ENCODE results near the gene CENPE. TPM values are rescaled to one million over a fixed set of nuclear protein-coding genes. Genes with fewer than 3 reads are reported as not detected.

Gene CENPE
- total and polyA plus RNA-seq, 2 of the 8 experiments (the other 6 are each of a cell fraction or from before 2014, with no cell fraction given), result 2.1 to 49.0 TPM

DNA sequence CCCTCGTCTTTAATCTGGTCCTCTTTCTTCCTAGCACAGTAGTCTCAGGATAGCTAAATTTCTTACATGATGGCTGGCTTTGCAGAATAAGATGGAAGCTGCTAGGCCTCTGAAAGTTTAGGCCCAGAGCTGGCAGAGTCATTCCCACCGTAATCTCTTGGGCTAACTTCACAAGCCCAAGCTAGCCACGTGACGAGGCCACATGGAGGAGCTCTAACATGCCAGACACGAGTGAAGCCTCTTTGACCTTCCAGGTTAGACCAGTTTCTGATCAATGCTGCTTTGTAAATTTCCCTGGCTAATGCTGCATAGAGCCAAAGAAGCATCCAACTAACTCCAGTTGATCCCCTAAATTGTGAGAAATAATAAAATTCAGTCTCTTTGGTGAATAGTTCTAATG is 9.5 kb upstream of the CENPE start:
- no peak overlapping the region for H3K27ac ChIP-seq (ENCODE audit: low read depth, low read length)
- WGBS, 2 experiments (ENCODE audit: extremely low coverage in 1 of 2, insufficient coverage in 1 of 2, insufficient read length in 1 of 2, insufficient replicate concordance in 2 of 2, low coverage in 1 of 2, low lambda C conversion rate in 2 of 2, missing lambda C conversion rate in 1 of 2), result 66% methylated on average over 5 of the region's 5 CpGs; no CpG with 5 or more reads in 1 of the 2 experiments
- H4K5ac ChIP-seq (ENCODE audit: insufficient read length, low read depth, low read length), result no peak overlapping the region
- no peak overlapping the region for H3K4ac ChIP-seq (replicated peaks; ENCODE audit: insufficient read length, low read depth, low read length)
- no peaks in the 10 kb centered on the region for H3K4me1 ChIP-seq (replicated peaks in 1 of 4; ENCODE audit: control insufficient read depth in 3 of 4, insufficient read depth in 4 of 4, low read length in 3 of 4)
- H2BK120ac ChIP-seq (replicated peaks; ENCODE audit: low read depth, low read length), result no peak overlapping the region
- CTCF ChIA-PET (ENCODE audit: partially characterized antibody), result interaction anchor here (0.6 to 1.2 kb wide), 5 partner anchors 12 to 735 kb away, joined by 3 read pairs; no protein-coding TSS in a partner anchor
- no peak overlapping the region for H3K4me2 ChIP-seq (ENCODE audit: insufficient read depth in 1 of 2, low read depth in 2 of 2, low read length in 2 of 2)
- H4K8ac ChIP-seq (ENCODE audit: extremely low read depth, insufficient read depth, low read length), result no peak overlapping the region
- no peak overlapping the region for H2AK5ac ChIP-seq (ENCODE audit: low read depth, low read length)
- no peak overlapping the region for H3K14ac ChIP-seq (ENCODE audit: insufficient read length)
- H2BK5ac ChIP-seq (ENCODE audit: low read depth, low read length), result no peak overlapping the region
- no peaks in the 10 kb centered on the region for H3K27me3 ChIP-seq (replicated peaks in 1 of 4; ENCODE audit: control insufficient read depth in 3 of 4, extremely low read depth in 1 of 4, insufficient read depth in 3 of 4, low read length in 3 of 4)
- H2BK12ac ChIP-seq (ENCODE audit: low read depth, low read length), result no peak overlapping the region
- DNase-seq (ENCODE audit: low read depth in 1 of 2, low spot score in 2 of 2) (peak in 1 of 2 experiments; percentile 21), FAIRE-seq (peak; percentile 66)
- H3K23me2 ChIP-seq (ENCODE audit: low read depth, low read length), result no peaks in the 10 kb centered on the region
- H3K9ac ChIP-seq (replicated peaks in 1 of 4; ENCODE audit: extremely low read depth in 1 of 4, low read depth in 3 of 4, low read length in 3 of 4), result no peak overlapping the region
- H2BK15ac ChIP-seq (ENCODE audit: low read length), result no peak overlapping the region
- H3K79me2 ChIP-seq (ENCODE audit: control insufficient read depth in 1 of 2, insufficient read depth in 2 of 2, low read length in 2 of 2), result no peaks in the 10 kb centered on the region
- H3K79me1 ChIP-seq (ENCODE audit: low read depth, low read length), result no peaks in the 10 kb centered on the region
- H4K20me1 ChIP-seq (replicated peaks in 1 of 2; ENCODE audit: control insufficient read depth in 1 of 2, insufficient read depth in 2 of 2, low read length in 2 of 2), result no peaks in the 10 kb centered on the region
- no peak overlapping the region for H3K18ac ChIP-seq (ENCODE audit: extremely low read depth, low read length)
- no peak overlapping the region for H3K23ac ChIP-seq (ENCODE audit: insufficient read length)
- no peak overlapping the region for H2BK20ac ChIP-seq (ENCODE audit: low read length)
- POLR2A ChIA-PET (ENCODE audit: partially characterized antibody), result no interaction called here
- H4K91ac ChIP-seq (replicated peaks; ENCODE audit: insufficient read length, low read length), result no peak overlapping the region
- H3K9me3 ChIP-seq (ENCODE audit: insufficient read depth in 2 of 2, low read depth in 1 of 2, low read length in 1 of 2), result no peaks in the 10 kb centered on the region
- no peaks in the 10 kb centered on the region for H3K36me3 ChIP-seq (ENCODE audit: control insufficient read depth in 2 of 4, insufficient read depth in 4 of 4, low read length in 3 of 4)
- peak overlapping the region; percentile 61; the same call in 1 of the 2 replicates for H2AFZ ChIP-seq (ENCODE audit: low read length)
- H3K4me3 ChIP-seq (ENCODE audit: extremely low read depth in 1 of 4, insufficient read depth in 2 of 4, low read depth in 3 of 4, low read length in 4 of 4), result no peak overlapping the region
- no peak overlapping the region for H3K56ac ChIP-seq (replicated peaks; ENCODE audit: insufficient read length, low read depth, low read length)
- TF ChIP-seq MAX (IDR thresholded peaks at IDR 0.05), result peak; percentile 86
- no peak for TF ChIP-seq TEAD4 (IDR thresholded peaks at IDR 0.05; ENCODE audit: low read depth, low read length)
- no peak for TF ChIP-seq NANOG (IDR thresholded peaks at IDR 0.05; ENCODE audit: insufficient read depth, low read depth, low read length, poor library complexity, severe bottlenecking)

Data from H1 (cell line).